HCT116 (cell line): Measurements from ENCODE around the gene EXOSC3. TPM values are rescaled to one million over a fixed set of nuclear protein-coding genes. Genes with fewer than 3 reads are reported as not detected.

Source experiments
- ATAC-seq: fragments of 200-7000 bp; cut with Tn5 transposase; 2 replicates; pipeline ENCODE4 v1.9.1; 2020; ENCODE audit warnings: mild to moderate bottlenecking, moderate library complexity
- BruUV-seq: library from RNA; stranded (reverse); fragments of 400-500 nt; replicated peaks from 2 replicates; lab custom pipeline; 2021; lab: Mats Ljungman, UMichigan
- CTCF ChIA-PET: fragments of 300-600 bp; sonication (Branson Sonifier 250); formaldehyde crosslinking; loops from one replicate; lab custom pipeline; 2021; ENCODE audit warnings: antibody characterized with exemption; lab: Charles Lee
- POLR2A ChIA-PET: fragments of 300-600, 350-600 bp; sonication (Branson Sonifier 250); formaldehyde crosslinking; loops from one replicate; lab custom pipeline; 2021; ENCODE audit warnings: antibody characterized with exemption; lab: Charles Lee
- RAD21 ChIA-PET, 2 experiments: fragments of 300-600 bp; sonication (Branson Sonifier 250); formaldehyde crosslinking; loops; one replicate each; lab custom pipeline; 2023; ENCODE audit warnings: low total read pairs in 2 of 2; ENCODE audit not compliant: uncharacterized antibody in 2 of 2, unreplicated experiment in 2 of 2, low non-redundant PET in 1 of 2; lab: Charles Lee
- DNase-seq: peaks from one replicate; pipeline ENCODE4 v3.0.0-alpha.2; 2010; ENCODE audit warnings: low read depth, low spot score
- H2AFZ ChIP-seq: fragments of 200-600 bp; shearing (Covaris generic), sonication (generic); 2 replicates; pipeline ENCODE4 v1.6.1; 2017; ENCODE audit warnings: low read depth, mixed run types, mixed read lengths, antibody characterized with exemption, low read length; ENCODE audit not compliant: poor library complexity, severe bottlenecking
- H3K27ac ChIP-seq: 2 replicates; pipeline ENCODE4 v1.5.1; 2012; ENCODE audit warnings: low read depth, low read length
- H3K27me3 ChIP-seq: fragments of 200-600 bp; sonication (generic); 2 replicates; pipeline ENCODE4 v1.6.1; 2016; ENCODE audit warnings: mixed run types, low read length, mixed read lengths; ENCODE audit not compliant: insufficient read depth
- H3K36me3 ChIP-seq, 2 experiments: fragments of 200-500 bp in 1 of 2; fragments of 200-600 bp in 1 of 2; sonication (Bioruptor generic) in 1 of 2; sonication (generic) in 1 of 2; 2 replicates each; pipeline versions ENCODE4 v1.5.1 to v1.6.1; 2014 to 2016; ENCODE audit warnings: low read length in 2 of 2, inconsistent platforms in 1 of 2, mixed read lengths in 1 of 2, mixed run types in 1 of 2; ENCODE audit not compliant: insufficient read depth in 2 of 2, control insufficient read depth in 1 of 2
- H3K4me1 ChIP-seq, 2 experiments: fragments of 200-600 bp in 1 of 2; sonication (generic) in 1 of 2; 2 replicates each; pipeline versions ENCODE4 v1.5.1 to v1.6.1; 2012 to 2017; ENCODE audit warnings: low read length in 2 of 2, inconsistent platforms in 1 of 2, mild to moderate bottlenecking in 1 of 2, mixed read lengths in 1 of 2, mixed run types in 1 of 2, moderate library complexity in 1 of 2; ENCODE audit not compliant: insufficient read depth in 2 of 2, control insufficient read depth in 1 of 2
- H3K4me2 ChIP-seq: fragments of 200-600 bp; sonication (generic); 2 replicates; pipeline ENCODE4 v1.6.1; 2017; ENCODE audit warnings: mixed run types, low read length, mixed read lengths
- H3K4me3 ChIP-seq, 2 experiments: fragments of 200-600 bp in 1 of 2; sonication (generic) in 1 of 2; replicated peaks in 1 of 2; 2 replicates each; pipeline ENCODE4 v1.5.1; 2011 to 2016; ENCODE audit warnings: low read length in 2 of 2, control low read depth in 1 of 2, low read depth in 1 of 2, mild to moderate bottlenecking in 1 of 2, mixed read lengths in 1 of 2, mixed run types in 1 of 2
- H3K79me2 ChIP-seq: fragments of 200-600 bp; sonication (generic); 2 replicates; pipeline ENCODE4 v1.6.1; 2017; ENCODE audit warnings: mild to moderate bottlenecking, mixed run types, low read length, moderate library complexity, mixed read lengths; ENCODE audit not compliant: insufficient read depth
- H3K9ac ChIP-seq: fragments of 200-600 bp; sonication (generic); 2 replicates; pipeline ENCODE4 v1.6.1; 2016; ENCODE audit warnings: low read length, mixed read lengths
- H3K9me2 ChIP-seq: fragments of 200-600 bp; sonication (generic), shearing (Covaris generic); 2 replicates; pipeline ENCODE4 v1.6.1; 2017; ENCODE audit warnings: mixed run types, mild to moderate bottlenecking, moderate library complexity; ENCODE audit not compliant: insufficient read depth
- H3K9me3 ChIP-seq, 2 experiments: fragments of 200-500 bp in 1 of 2; fragments of 200-600 bp in 1 of 2; sonication (Bioruptor generic) in 1 of 2; sonication (generic) in 1 of 2; 2 replicates each; pipeline ENCODE4 v1.6.1; 2014 to 2017; ENCODE audit warnings: low read length in 2 of 2, mixed read lengths in 2 of 2, inconsistent platforms in 1 of 2, low read depth in 1 of 2, mild to moderate bottlenecking in 1 of 2, mixed run types in 1 of 2, moderate library complexity in 1 of 2; ENCODE audit not compliant: control insufficient read depth in 1 of 2, insufficient read depth in 1 of 2
- H4K20me1 ChIP-seq: fragments of 200-600 bp; sonication (generic), shearing (Covaris generic); 2 replicates; pipeline ENCODE4 v1.6.1; 2017; ENCODE audit warnings: mixed run types, mild to moderate bottlenecking, moderate library complexity; ENCODE audit not compliant: insufficient read depth
- ATF3 ChIP-seq: IDR thresholded peaks from 2 replicates; pipeline ENCODE4 v1.6.1; 2012
- CBX3 ChIP-seq: IDR thresholded peaks from 2 replicates; pipeline ENCODE4 v1.6.1; 2012; ENCODE audit warnings: low read depth
- CEBPB ChIP-seq: IDR thresholded peaks from 2 replicates; pipeline ENCODE4 v1.6.1; 2012; ENCODE audit warnings: low read depth
- CTCF ChIP-seq, 3 experiments: fragments of 200-600 bp in 1 of 3; sonication (generic) in 1 of 3; IDR thresholded peaks in 2 of 3; conservative IDR thresholded peaks in 1 of 3; 2 replicates each; pipeline ENCODE4 v1.5.1; 2012 to 2017; ENCODE audit warnings: low read depth in 2 of 3, low read length in 2 of 3, antibody characterized with exemption in 1 of 3, borderline replicate concordance in 1 of 3, control low read depth in 1 of 3, mild to moderate bottlenecking in 1 of 3, mixed read lengths in 1 of 3, mixed run types in 1 of 3, moderate library complexity in 1 of 3; ENCODE audit not compliant: insufficient read depth in 1 of 3
- EGR1 ChIP-seq: IDR thresholded peaks from 2 replicates; pipeline ENCODE4 v1.6.1; 2012; ENCODE audit warnings: low read depth
- EZH2 ChIP-seq: fragments of 200-600 bp; sonication (generic); IDR thresholded peaks from 2 replicates; pipeline ENCODE4 v1.6.1; 2017; ENCODE audit warnings: antibody characterized with exemption, mixed run types
- JUND ChIP-seq: IDR thresholded peaks from 2 replicates; pipeline ENCODE4 v1.6.1; 2012
- POLR2A ChIP-seq: IDR thresholded peaks from 2 replicates; pipeline ENCODE4 v1.7.0; 2011; ENCODE audit warnings: borderline replicate concordance; ENCODE audit not compliant: insufficient read depth, insufficient read length; ENCODE audit errors: extremely low read depth
- POLR2AphosphoS5 ChIP-seq: IDR thresholded peaks from 2 replicates; pipeline ENCODE4 v1.6.1; 2011; ENCODE audit warnings: mild to moderate bottlenecking, low read depth, low read length, moderate library complexity
- REST ChIP-seq: IDR thresholded peaks from 2 replicates; pipeline ENCODE4 v1.6.1; 2012; ENCODE audit warnings: low read depth
- SIN3A ChIP-seq: IDR thresholded peaks from 2 replicates; pipeline ENCODE4 v1.6.1; 2012; ENCODE audit warnings: low read depth
- SRF ChIP-seq: IDR thresholded peaks from 2 replicates; pipeline ENCODE4 v1.6.1; 2012; ENCODE audit warnings: low read depth
- intact Hi-C: fragments of 100-400 bp; cut with micrococcal nuclease; formaldehyde crosslinking; loops from 2 replicates; pipeline ENCODE4 v1.10.0; 2022
- total RNA-seq: library from RNA; stranded (reverse); gene quantifications from one replicate; pipeline ENCODE4 v1.2.1, GENCODE V29; 2021; ENCODE audit not compliant: unreplicated experiment
- TF ChIP-seq, protein P1 (sequence below): IDR thresholded peaks from 2 replicates; pipeline ENCODE4 v1.6.1; 2011; ENCODE audit warnings: mild to moderate bottlenecking, low read length, moderate library complexity; ENCODE audit not compliant: insufficient replicate concordance; ENCODE audit errors: extremely low read depth

The EXOSC3 gene
- total RNA-seq, 1 experiment from 2014 or later = 79.6 TPM

DNA sequence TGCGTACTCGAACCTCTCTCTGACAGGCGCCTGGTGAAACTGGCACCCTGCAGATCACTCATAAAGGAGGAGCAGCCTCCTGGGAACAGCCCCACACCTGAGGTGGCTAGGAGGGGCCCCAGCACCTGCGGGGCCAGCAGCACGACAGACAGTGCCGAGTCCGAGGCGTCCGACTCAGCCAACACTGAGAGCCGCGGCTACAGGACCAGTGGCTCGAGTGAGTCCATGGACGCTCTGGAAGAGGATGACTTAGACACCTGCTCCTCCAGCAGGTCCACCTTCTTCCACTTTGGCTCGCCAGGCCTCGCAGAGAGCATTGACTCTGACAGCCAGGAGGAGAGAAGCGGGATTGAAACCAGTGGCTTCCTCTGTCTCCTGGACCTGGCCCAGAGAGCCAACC is 44.7 kb downstream of the EXOSC3 start:
- Histone ChIP-seq H3K36me3 (no peaks in the 10 kb centered on the region), H3K27me3 (0 out of 2 replicates have a peak, but pooled peaks cover under 1% of the 10 kb centered on the region), H3K9ac (no peak overlapping the region), H3K9me3 (no peaks in the 10 kb centered on the region), H3K4me3 (no peak overlapping the region), H2AFZ (no peak overlapping the region), H3K4me2 (no peak overlapping the region), H3K27ac (no peak overlapping the region), H3K4me1 (no peaks in the 10 kb centered on the region), H3K9me2 (no peaks in the 10 kb centered on the region), H4K20me1 (no peaks in the 10 kb centered on the region), H3K79me2 (no peaks in the 10 kb centered on the region)
- TF ChIP-seq CBX3 = no peak
- TF ChIP-seq, protein P1, sequence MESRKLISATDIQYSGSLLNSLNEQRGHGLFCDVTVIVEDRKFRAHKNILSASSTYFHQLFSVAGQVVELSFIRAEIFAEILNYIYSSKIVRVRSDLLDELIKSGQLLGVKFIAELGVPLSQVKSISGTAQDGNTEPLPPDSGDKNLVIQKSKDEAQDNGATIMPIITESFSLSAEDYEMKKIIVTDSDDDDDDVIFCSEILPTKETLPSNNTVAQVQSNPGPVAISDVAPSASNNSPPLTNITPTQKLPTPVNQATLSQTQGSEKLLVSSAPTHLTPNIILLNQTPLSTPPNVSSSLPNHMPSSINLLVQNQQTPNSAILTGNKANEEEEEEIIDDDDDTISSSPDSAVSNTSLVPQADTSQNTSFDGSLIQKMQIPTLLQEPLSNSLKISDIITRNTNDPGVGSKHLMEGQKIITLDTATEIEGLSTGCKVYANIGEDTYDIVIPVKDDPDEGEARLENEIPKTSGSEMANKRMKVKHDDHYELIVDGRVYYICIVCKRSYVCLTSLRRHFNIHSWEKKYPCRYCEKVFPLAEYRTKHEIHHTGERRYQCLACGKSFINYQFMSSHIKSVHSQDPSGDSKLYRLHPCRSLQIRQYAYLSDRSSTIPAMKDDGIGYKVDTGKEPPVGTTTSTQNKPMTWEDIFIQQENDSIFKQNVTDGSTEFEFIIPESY = no peak
- no peak for TF ChIP-seq ATF3
- TF ChIP-seq POLR2AphosphoS5 = no peak
- TF ChIP-seq CEBPB = no peak
- TF ChIP-seq POLR2A = no peak
- no TSS peak for BruUV-seq
- CTCF ChIA-PET = no interaction called here
- no peak for DNase-seq
- POLR2A ChIA-PET = no interaction called here
- RAD21 ChIA-PET = no interaction called here
- no peak for ATAC-seq
- intact Hi-C loops = loop anchor here (10.0 kb wide), 1 partner anchor 255 kb away; the partner anchor contains the start of gene POLR1E

- ATAC-seq = no peak
- H3K27me3 ChIP-seq = peaks cover 9% of the 10 kb centered on the region; the same call in 1 of the 2 replicates
- RAD21 ChIA-PET = no interaction called here
- intact Hi-C loops = no loop called here
- H2AFZ ChIP-seq = no peak overlapping the region
- H3K9me2 ChIP-seq = no peaks in the 10 kb centered on the region
- no peak overlapping the region for H3K9ac ChIP-seq
- H4K20me1 ChIP-seq = no peaks in the 10 kb centered on the region
- DNase-seq = no peak
- no peaks in the 10 kb centered on the region for H3K36me3 ChIP-seq
- no peak overlapping the region for H3K4me3 ChIP-seq
- BruUV-seq = no TSS peak
- no peak overlapping the region for H3K4me2 ChIP-seq
- H3K9me3 ChIP-seq = no peaks in the 10 kb centered on the region
- H3K79me2 ChIP-seq = no peaks in the 10 kb centered on the region
- H3K27ac ChIP-seq = no peak overlapping the region
- H3K4me1 ChIP-seq = no peaks in the 10 kb centered on the region
- CTCF ChIA-PET = no interaction called here
- POLR2A ChIA-PET = no interaction called here
- TF ChIP-seq REST (no peak), EGR1 (no peak), EZH2 (no peak), ATF3 (no peak), JUND (no peak), CTCF (IDR thresholded peaks at IDR 0.05 in 2 of 3, conservative IDR thresholded peaks at IDR 0.05 in 1 of 3; ENCODE audit: borderline replicate concordance in 1 of 3, insufficient read depth in 1 of 3, low read depth in 2 of 3, low read length in 2 of 3) (no peak), CBX3 (no peak), SRF (no peak), SIN3A (no peak)
Observed at GRCh38 chr9:37739222-37739621, 45.6 kb downstream of the EXOSC3 start.
